ENCODE results near the gene CNTRL.

The CNTRL gene

DNA sequence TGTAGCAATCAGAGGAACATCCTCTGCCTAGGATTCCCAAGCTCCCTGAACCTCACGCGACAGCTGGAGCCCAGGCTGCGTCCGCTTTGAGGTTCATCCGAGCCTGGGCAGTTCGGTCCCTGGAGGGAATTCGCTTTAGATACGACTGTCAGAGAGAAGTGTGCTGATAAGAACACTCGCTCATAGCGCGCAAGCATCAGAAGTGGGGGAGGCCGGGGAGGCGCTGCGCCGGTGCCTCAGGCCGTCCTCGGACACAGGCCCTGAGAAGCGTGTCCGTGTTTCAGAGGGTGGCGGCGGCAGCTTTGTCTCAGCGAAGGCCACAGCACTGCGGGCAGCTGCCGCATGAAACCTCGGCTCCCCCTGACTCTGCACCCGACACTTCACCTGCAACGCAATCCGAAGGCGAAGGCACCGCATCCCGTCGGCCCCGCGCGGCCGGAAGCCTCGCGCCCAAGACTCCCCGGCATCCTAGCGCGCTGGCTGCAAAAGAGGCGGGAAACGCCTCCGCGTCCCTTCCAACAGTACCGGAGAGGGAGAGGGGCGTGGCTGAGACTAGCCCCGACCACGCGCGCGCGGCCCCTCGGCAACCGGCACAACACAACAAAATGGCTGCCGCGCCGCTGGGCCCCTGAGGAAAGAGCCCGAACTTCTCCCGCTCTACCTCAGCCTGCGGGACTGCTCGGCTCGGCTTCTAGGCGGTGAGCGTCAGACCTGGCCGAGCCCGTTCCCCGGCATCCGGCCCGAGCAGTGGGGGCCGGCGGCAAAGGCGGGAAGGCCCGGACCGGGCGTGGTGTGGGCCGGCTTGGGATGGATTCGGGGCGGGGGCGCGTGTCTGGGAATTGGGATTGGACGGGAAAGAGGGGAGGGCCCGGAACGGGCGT, at the start of gene CNTRL:
CNTRL (plus strand) TSS at position 586 of the 881 bp plus-strand sequence. CDS start 13,372 bp downstream, outside the sequence.
- TF ChIP-seq GATA2 (IDR thresholded peaks at IDR 0.05; ENCODE audit: low read depth, low read length) = 0 out of 2 replicates have a peak, but pooled peaks have one; percentile 19
- TF ChIP-seq GATA3 (IDR thresholded peaks at IDR 0.05; ENCODE audit: low read depth, low read length) = no peak

GRCh38 chr9:121026260-121026691, 48.5 kb upstream of the CNTRL start:
- TF ChIP-seq GATA2 (IDR thresholded peaks at IDR 0.05; ENCODE audit: low read depth, low read length) (no peak), GATA3 (IDR thresholded peaks at IDR 0.05; ENCODE audit: low read depth, low read length) (no peak)

DNA sequence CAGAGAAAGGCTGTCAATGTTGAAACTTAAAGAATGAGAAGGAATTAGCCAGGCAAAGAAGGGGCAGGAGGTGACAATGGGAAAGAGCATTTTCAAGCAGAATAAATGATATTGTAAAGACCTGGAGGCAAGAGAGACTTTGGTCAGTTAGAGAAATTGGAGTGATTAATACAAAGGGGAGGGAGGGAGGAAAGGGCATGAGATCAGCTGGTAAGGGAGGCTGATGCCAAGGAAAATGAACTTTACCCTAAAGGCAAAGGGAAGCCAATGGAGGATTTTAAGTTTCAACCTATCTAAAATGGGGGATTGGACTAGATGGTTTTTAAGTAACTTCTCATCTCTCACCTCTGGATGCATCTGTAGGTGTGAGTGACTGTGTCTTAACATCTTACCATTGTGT, 48.0 kb upstream of the CNTRL start:
- no peak for TF ChIP-seq GATA3 (IDR thresholded peaks at IDR 0.05; ENCODE audit: low read depth, low read length)
- TF ChIP-seq GATA2 (IDR thresholded peaks at IDR 0.05; ENCODE audit: low read depth, low read length) = no peak

DNA sequence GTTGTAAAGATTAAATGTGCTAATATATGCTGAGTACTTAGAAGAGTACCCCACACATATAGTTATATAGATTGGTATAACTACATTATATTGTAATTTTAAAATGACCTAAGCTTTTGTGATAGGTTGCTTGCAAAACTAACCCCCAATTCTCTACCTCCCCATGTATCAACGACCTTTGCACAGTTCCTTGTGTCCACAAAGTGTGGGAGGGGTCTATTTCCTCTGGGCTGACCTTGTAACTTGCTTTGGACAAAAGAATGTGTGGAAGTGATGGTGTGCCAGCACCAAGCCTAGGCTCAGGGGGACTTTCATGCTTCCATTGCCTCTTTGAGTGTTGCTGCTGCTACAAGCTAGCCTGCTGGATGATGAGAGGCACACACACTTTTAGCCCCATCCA, 45.3 kb upstream of the CNTRL start:
- TF ChIP-seq GATA3 (IDR thresholded peaks at IDR 0.05; ENCODE audit: low read depth, low read length) (no peak), GATA2 (IDR thresholded peaks at IDR 0.05; ENCODE audit: low read depth, low read length) (no peak)

DNA sequence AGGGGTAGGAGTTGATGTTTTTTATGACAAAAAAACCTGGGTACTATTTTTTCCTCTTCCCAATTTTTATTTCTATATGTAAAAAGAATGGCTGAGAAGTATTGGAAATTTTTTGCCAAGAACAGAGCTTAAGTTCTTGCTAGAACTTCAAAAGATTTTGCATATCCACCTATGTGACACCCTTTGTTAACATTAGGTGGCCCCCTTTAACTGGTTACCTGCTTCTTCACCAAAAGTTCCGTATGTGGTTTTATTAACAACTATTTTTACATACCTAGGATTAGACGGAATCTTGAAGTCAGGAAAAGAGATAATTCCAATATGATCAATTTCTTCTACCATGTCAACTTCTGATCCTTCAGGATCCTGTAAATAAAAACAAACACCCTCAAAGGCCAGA, 40.2 kb upstream of the CNTRL start:
- TF ChIP-seq GATA2 (IDR thresholded peaks at IDR 0.05; ENCODE audit: low read depth, low read length) (no peak), GATA3 (IDR thresholded peaks at IDR 0.05; ENCODE audit: low read depth, low read length) (no peak)

GRCh38 chr9:121038362-121038761, 36.4 kb upstream of the CNTRL start:
- TF ChIP-seq GATA2 (IDR thresholded peaks at IDR 0.05; ENCODE audit: low read depth, low read length) (no peak), GATA3 (IDR thresholded peaks at IDR 0.05; ENCODE audit: low read depth, low read length) (no peak)

DNA sequence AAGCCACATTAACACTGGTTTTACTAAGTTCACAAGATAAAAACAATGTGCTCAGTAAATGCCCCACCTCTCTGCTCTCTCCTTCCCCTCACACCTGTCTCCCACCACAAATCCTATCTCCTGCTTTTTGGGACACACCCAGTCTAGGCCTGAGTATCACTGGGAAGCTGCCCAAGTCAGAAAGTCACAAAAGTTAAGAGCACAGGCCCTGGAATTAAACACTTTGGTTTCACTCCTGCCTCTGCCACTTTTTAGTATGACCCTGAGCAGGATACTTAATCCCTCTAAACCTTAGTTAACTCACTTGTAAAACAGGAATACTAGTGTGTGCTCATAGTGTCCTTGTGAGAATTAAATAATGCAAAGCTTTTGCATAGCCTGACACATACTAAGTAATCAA, 36.0 kb upstream of the CNTRL start:
- TF ChIP-seq GATA3 (IDR thresholded peaks at IDR 0.05; ENCODE audit: low read depth, low read length) = no peak
- TF ChIP-seq GATA2 (IDR thresholded peaks at IDR 0.05; ENCODE audit: low read depth, low read length) = no peak

DNA sequence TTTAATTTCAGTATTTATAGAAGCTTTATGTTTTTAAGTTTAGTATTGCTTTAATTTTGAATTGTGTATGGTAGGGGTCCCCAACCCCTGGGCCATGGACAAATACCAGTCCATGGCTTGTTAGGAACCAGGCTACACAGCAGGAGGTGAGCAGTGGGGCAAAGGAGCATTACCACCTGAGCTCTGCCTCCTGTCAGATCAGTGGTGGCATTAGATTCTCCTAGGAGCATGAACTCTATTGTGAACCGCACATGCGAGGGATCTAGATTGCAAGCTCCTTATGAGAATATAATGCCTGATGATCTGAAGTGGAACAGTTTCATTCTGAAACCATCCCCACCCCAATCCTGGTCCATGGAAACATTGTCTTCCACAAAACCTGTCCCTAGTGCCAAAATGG, 26.6 kb upstream of the CNTRL start:
- TF ChIP-seq GATA2 (IDR thresholded peaks at IDR 0.05; ENCODE audit: low read depth, low read length) (no peak), GATA3 (IDR thresholded peaks at IDR 0.05; ENCODE audit: low read depth, low read length) (no peak)

DNA sequence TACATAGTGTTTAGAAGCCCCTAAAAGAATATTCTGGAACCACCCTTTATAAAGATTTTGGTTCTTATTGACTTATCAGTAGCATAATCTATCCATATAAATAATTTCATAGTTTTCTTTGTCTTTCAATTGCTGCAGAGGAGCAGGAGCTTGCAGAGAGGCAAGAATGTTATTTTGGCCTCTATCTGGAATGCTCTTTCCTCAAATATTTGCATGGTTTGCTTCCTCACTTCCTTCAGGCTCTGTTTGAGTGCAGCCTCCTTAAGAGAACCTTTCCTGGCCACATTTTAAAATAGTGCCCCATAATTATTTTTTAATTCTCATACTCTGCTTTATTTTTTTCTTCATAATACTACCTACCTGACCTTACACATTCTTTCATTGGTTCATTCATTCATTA, 26.1 kb upstream of the CNTRL start:
- TF ChIP-seq GATA2 (IDR thresholded peaks at IDR 0.05; ENCODE audit: low read depth, low read length) = no peak
- TF ChIP-seq GATA3 (IDR thresholded peaks at IDR 0.05; ENCODE audit: low read depth, low read length) = no peak

GRCh38 chr9:121050128-121050988, 24.4 kb upstream of the CNTRL start, which contains the start of gene C5:
C5 (minus strand) TSS chr9:121050275; CDS start chr9:121050246, 29 bp downstream.
- no peak for TF ChIP-seq GATA3 (IDR thresholded peaks at IDR 0.05; ENCODE audit: low read depth, low read length)
- no peak for TF ChIP-seq GATA2 (IDR thresholded peaks at IDR 0.05; ENCODE audit: low read depth, low read length)

DNA sequence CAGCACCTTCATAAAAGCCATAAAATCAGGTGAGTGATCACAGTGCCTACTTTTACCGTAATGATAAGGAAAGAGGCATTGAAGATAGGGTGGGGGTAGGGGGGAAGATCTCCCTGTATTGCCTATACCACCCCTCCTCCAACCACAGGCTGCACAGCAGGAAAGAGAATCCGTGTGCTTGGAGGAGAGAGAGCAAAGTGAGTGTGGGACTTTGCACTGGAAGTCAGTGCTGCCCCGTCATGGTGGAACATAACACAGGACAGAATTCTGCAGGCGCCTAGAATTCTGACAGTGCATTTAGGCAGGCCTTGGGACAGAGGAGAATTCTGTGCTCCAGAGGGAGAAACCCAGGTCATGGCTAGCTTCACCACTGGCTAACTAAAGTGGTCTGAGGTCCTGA, 21.2 kb upstream of the CNTRL start:
- TF ChIP-seq GATA3 (IDR thresholded peaks at IDR 0.05; ENCODE audit: low read depth, low read length) = no peak
- TF ChIP-seq GATA2 (IDR thresholded peaks at IDR 0.05; ENCODE audit: low read depth, low read length) = no peak

GRCh38 chr9:121055642-121056143, 19.1 kb upstream of the CNTRL start:
- TF ChIP-seq GATA2 (IDR thresholded peaks at IDR 0.05; ENCODE audit: low read depth, low read length) (no peak), GATA3 (IDR thresholded peaks at IDR 0.05; ENCODE audit: low read depth, low read length) (no peak)

- TF ChIP-seq GATA2 (IDR thresholded peaks at IDR 0.05; ENCODE audit: low read depth, low read length) (no peak), GATA3 (IDR thresholded peaks at IDR 0.05; ENCODE audit: low read depth, low read length) (no peak)
Measured at GRCh38 chr9:121057821-121058220, 16.9 kb upstream of the CNTRL start.

GRCh38 chr9:121059513-121059912, 15.2 kb upstream of the CNTRL start:
- TF ChIP-seq GATA2 (IDR thresholded peaks at IDR 0.05; ENCODE audit: low read depth, low read length) (no peak), GATA3 (IDR thresholded peaks at IDR 0.05; ENCODE audit: low read depth, low read length) (no peak)
